HG03439 (cell line): ENCODE results near the gene IQSEC3.

Experiments used
- ATAC-seq: cut with Tn5 transposase; IDR thresholded peaks from one replicate; pipeline ENCODE4 v1.9.1; 2021; ENCODE audit warnings: mild to moderate bottlenecking, moderate library complexity; ENCODE audit not compliant: unreplicated experiment

The IQSEC3 gene

GRCh38 chr12:162467-163307 is 96.1 kb downstream of the IQSEC3 start:
- ATAC-seq, result no peak

GRCh38 chr12:163406-163986 is 96.9 kb downstream of the IQSEC3 start:
- no peak for ATAC-seq

GRCh38 chr12:164207-164606 is 97.6 kb downstream of the IQSEC3 start:
- no peak for ATAC-seq

- ATAC-seq, result no peak
Observed at GRCh38 chr12:165862-166368, 99.3 kb downstream of the IQSEC3 start.

GRCh38 chr12:166425-167075 is 100.0 kb downstream of the IQSEC3 start:
- no peak for ATAC-seq

GRCh38 chr12:167959-168600 is 101.5 kb downstream of the IQSEC3 start:
- ATAC-seq, result no peak

GRCh38 chr12:168763-169525 is 102.4 kb downstream of the IQSEC3 start:
- no peak for ATAC-seq

GRCh38 chr12:169528-170370 is 103.2 kb downstream of the IQSEC3 start:
- ATAC-seq, result no peak

- no peak for ATAC-seq
Observed at GRCh38 chr12:170371-171225, 104.0 kb downstream of the IQSEC3 start.

- no peak for ATAC-seq
Observed at GRCh38 chr12:171276-171675, 104.7 kb downstream of the IQSEC3 start.

- ATAC-seq, result no peak
Observed at GRCh38 chr12:171743-172676, 105.4 kb downstream of the IQSEC3 start.

GRCh38 chr12:172732-173161 is 106.2 kb downstream of the IQSEC3 start:
- ATAC-seq, result no peak

GRCh38 chr12:174124-174523 is 107.6 kb downstream of the IQSEC3 start:
- ATAC-seq, result no peak

- no peak for ATAC-seq
Observed at GRCh38 chr12:174596-174995, 108.0 kb downstream of the IQSEC3 start.

GRCh38 chr12:175250-175649 is 108.7 kb downstream of the IQSEC3 start:
- no peak for ATAC-seq

- ATAC-seq, result no peak
Observed at GRCh38 chr12:175759-176158, 109.2 kb downstream of the IQSEC3 start.

- ATAC-seq, result no peak
Observed at GRCh38 chr12:176321-177181, 110.0 kb downstream of the IQSEC3 start.
